ENCODE data around the gene OR51M1.

DNA sequence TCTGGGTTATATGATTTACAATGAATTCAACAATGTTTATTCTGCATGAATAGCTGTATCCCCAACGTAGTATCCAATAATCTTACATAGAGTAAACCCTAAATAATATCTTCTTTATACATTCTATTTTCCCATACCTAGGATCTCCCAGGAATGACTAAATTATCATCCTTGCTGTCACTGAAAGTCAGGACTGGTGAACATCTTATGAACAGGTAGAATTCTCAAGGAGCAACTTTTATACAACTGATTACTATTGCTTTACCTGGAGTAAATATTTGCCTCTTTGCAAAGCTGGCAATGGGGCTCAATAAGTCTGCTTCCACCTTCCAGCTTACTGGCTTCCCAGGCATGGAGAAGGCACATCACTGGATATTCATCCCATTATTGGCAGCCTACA, 32.4 kb upstream of the OR51M1 start, which contains the start of gene OR51B6:
- no peak for TF ChIP-seq EP300 (IDR thresholded peaks at IDR 0.05)
- no peak for TF ChIP-seq POLR2A (IDR thresholded peaks at IDR 0.05)
